HEK293 (cell line): ENCODE data around the gene IFI27L1.

Experiments used
- CTCF ChIP-seq: fragments of 450-650 bp; formaldehyde crosslinking; IDR thresholded peaks from 2 replicates; pipeline ENCODE4 v1.5.1; 2016; ENCODE audit warnings: missing biosample characterization, missing genetic modification characterization
- TF ChIP-seq, protein P1 (sequence below): fragments of 450-650 bp; formaldehyde crosslinking; IDR thresholded peaks from 2 replicates; pipeline ENCODE4 v1.5.1; 2016; ENCODE audit warnings: missing biosample characterization, missing genetic modification characterization

DNA sequence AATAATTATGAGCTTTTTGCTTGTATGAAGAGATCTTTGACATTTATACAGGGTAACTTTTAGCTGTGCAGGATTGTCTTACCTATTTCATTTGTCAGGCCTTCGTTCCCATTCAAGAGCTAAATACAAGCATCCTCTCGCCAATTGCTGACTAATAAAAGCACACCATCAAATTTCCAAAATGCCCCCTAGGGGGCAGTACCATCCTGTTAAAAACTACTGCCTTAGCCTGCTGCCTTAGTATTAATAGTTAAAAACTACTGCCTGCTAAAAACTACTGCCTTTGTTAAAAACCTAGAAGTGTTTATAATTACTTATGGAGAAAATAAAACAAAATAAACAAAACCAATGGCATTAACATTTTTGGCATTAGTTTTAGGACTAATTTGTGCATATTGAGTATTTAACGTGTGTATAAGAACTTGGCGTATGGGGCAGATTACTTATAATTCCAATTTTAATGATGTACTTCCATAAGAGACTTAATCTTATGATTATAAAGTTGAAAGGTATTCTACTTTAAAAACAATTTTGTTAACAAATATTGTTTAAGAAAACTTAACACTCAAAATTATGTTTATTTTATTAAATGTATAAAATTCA, 51.3 kb downstream of the IFI27L1 start:
- TF ChIP-seq CTCF (tag by site-specific recombination): no peak
- TF ChIP-seq, protein P1, sequence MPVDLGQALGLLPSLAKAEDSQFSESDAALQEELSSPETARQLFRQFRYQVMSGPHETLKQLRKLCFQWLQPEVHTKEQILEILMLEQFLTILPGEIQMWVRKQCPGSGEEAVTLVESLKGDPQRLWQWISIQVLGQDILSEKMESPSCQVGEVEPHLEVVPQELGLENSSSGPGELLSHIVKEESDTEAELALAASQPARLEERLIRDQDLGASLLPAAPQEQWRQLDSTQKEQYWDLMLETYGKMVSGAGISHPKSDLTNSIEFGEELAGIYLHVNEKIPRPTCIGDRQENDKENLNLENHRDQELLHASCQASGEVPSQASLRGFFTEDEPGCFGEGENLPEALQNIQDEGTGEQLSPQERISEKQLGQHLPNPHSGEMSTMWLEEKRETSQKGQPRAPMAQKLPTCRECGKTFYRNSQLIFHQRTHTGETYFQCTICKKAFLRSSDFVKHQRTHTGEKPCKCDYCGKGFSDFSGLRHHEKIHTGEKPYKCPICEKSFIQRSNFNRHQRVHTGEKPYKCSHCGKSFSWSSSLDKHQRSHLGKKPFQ (tag by site-specific recombination): no peak
